ENCODE results near the gene SERPINI1. TPM values are rescaled to one million over a fixed set of nuclear protein-coding genes. Genes with fewer than 3 reads are reported as not detected.

The SERPINI1 gene
- total RNA-seq, 1 experiment from 2014 or later, result 6.0 TPM

GRCh38 chr3:167736997-167737396, 1.5 kb downstream of the SERPINI1 start:
- Histone ChIP-seq H2AFZ (ENCODE audit: low read length) (no peak overlapping the region), H3K79me1 (ENCODE audit: insufficient read depth, low read depth, low read length, poor library complexity, severe bottlenecking) (no peaks in the 10 kb centered on the region), H3K79me2 (ENCODE audit: insufficient read depth, low read length) (peaks cover 11% of the 10 kb centered on the region; the same call in 1 of the 2 replicates), H2BK120ac (ENCODE audit: low read depth, low read length, poor library complexity, severe bottlenecking) (no peak overlapping the region), H3T11ph (ENCODE audit: low read length) (no peak overlapping the region), H3K4me2 (ENCODE audit: insufficient read depth, insufficient read length, low read length) (no peak overlapping the region), H3K23me2 (ENCODE audit: insufficient read length, low read depth, low read length, poor library complexity, severe bottlenecking) (no peaks in the 10 kb centered on the region), H3K9me3 (ENCODE audit: control insufficient read depth, low read depth, low read length) (no peaks in the 10 kb centered on the region), H4K5ac (ENCODE audit: insufficient read length, low read depth, low read length) (no peak overlapping the region), H3K18ac (ENCODE audit: insufficient read length, low read depth, low read length) (no peak overlapping the region), H4K91ac (ENCODE audit: insufficient read length, low read depth, low read length) (no peak overlapping the region), H4K20me1 (ENCODE audit: control insufficient read depth, insufficient read depth, insufficient read length) (no peaks in the 10 kb centered on the region), H3K56ac (ENCODE audit: insufficient read length, low read depth, low read length) (no peak overlapping the region), H2BK5ac (ENCODE audit: insufficient read length, low read length) (no peak overlapping the region), H4K8ac (replicated peaks; ENCODE audit: insufficient read length, low read depth, low read length) (no peak overlapping the region), H3K14ac (ENCODE audit: insufficient read depth, low read length) (no peak overlapping the region), H2BK12ac (ENCODE audit: insufficient read length, low read depth, low read length) (no peak overlapping the region), H3K27me3 (ENCODE audit: insufficient read depth, low read length) (no peaks in the 10 kb centered on the region), H3K9ac (ENCODE audit: extremely low read depth, insufficient read length, low read length) (no peak overlapping the region), H3K4me1 (ENCODE audit: insufficient read depth, low read length) (no peaks in the 10 kb centered on the region), H2BK15ac (ENCODE audit: low read depth, low read length) (no peak overlapping the region), H2AK5ac (ENCODE audit: insufficient read length, low read length) (no peak overlapping the region), H3K4ac (ENCODE audit: low read depth, low read length) (no peak overlapping the region), H3K23ac (ENCODE audit: insufficient read length, low read depth, low read length) (no peak overlapping the region), H3K27ac (ENCODE audit: insufficient read length, low read depth, low read length) (no peak overlapping the region), H2BK20ac (ENCODE audit: low read depth, low read length, poor library complexity, severe bottlenecking) (no peak overlapping the region)
- WGBS (ENCODE audit: extremely low coverage, insufficient read length, low lambda C conversion rate), result no CpG with 5 or more reads among the region's 2 CpGs
- Mint-ChIP-seq H3K36me3 (ENCODE audit: insufficient read depth in 1 of 3, low read depth in 3 of 3) (no peaks in the 10 kb centered on the region; a peak in 1 of 7 replicates), H3K9me3 (no peaks in the 10 kb centered on the region), H3K27ac (no peak overlapping the region), H3K27me3 (ENCODE audit: low read depth) (no peaks in the 10 kb centered on the region), H3K4me1 (peaks cover 21 to 23% of the 10 kb centered on the region in 2 experiments), H3K4me3 (peak overlapping the region in 1 of 2 experiments; percentile 40; a peak in 2 of 5 replicates)
- no peak for TF ChIP-seq CTCF (conservative IDR thresholded peaks at IDR 0.05)
- no peak for DNase-seq

Data from H9 (cell line).